Psoas muscle (tissue), 8 donors: ENCODE measurements around the gene CEMIP. TPM values are rescaled to one million over a fixed set of nuclear protein-coding genes. Genes with fewer than 3 reads are reported as not detected.

Experiments
- ATAC-seq, 4 donors: fragments of 200-7000 bp; cut with Tn5 transposase; one replicate each; pipeline ENCODE4 v1.9.1; 2020; ENCODE audit warnings: moderate library complexity in 3 of 4, mild to moderate bottlenecking in 2 of 4
- DNase-seq, 2 donors: peaks; one replicate each; pipeline ENCODE4 v3.0.0-alpha.2; 2020
- H3K27ac ChIP-seq: fragments of 200-600 bp; one replicate; pipeline ENCODE4 v1.8.0; 2022
- H3K27me3 ChIP-seq, 3 donors: fragments of 200-600 bp in 1 of 3; one replicate each; pipeline versions ENCODE4 v1.6.1 to v1.8.0; 2013 to 2022; ENCODE audit warnings: low read length in 2 of 3, mild to moderate bottlenecking in 2 of 3, moderate library complexity in 1 of 3; ENCODE audit not compliant: insufficient read depth in 3 of 3
- H3K36me3 ChIP-seq, 2 donors: fragments of 200-600 bp in 1 of 2; one replicate each; pipeline versions ENCODE4 v1.6.1 to v1.8.0; 2013 to 2022; ENCODE audit warnings: low read depth in 1 of 2, mild to moderate bottlenecking in 1 of 2, moderate library complexity in 1 of 2; ENCODE audit not compliant: insufficient read depth in 1 of 2
- H3K4me1 ChIP-seq: fragments of 200-600 bp; one replicate; pipeline ENCODE4 v1.8.0; 2022
- H3K4me3 ChIP-seq: fragments of 200-600 bp; one replicate; pipeline ENCODE4 v1.8.0; 2022; ENCODE audit warnings: mild to moderate bottlenecking
- H3K9me3 ChIP-seq: fragments of 200-600 bp; one replicate; pipeline ENCODE4 v1.8.0; 2022
- WGBS, 3 donors: extraction: QIAGEN DNeasy Blood & Tissue Kit; methylation state at CpG; one replicate each; pipeline versions ENCODE4 v1.1.6 to v1.1.7; 2013; 5-methylcytosine and 5-hydroxymethylcytosine counted together
- intact Hi-C, 2 donors: fragments of 100-400 bp; cut with DNase I; formaldehyde crosslinking; loops; one replicate each; pipeline versions ENCODE4 v1.11.0 to v1.14.2; 2022
- polyA plus RNA-seq, 3 donors: library from polyadenylated mRNA; stranded (reverse); fragments of 200-250 nt; gene quantifications; one replicate each; pipeline ENCODE4 v1.2.3, GENCODE V29; 2013
- total RNA-seq, 4 donors: library from RNA; stranded (reverse); fragmentation: NEBNext Ultra II Directional in 2 of 4; extraction: Animal tissue kit (Norgen Biotek cat#: 25700) in 2 of 4; gene quantifications; one replicate each; pipeline versions ENCODE4 v1.2.1 to v1.2.4, GENCODE V29; 2021 to 2023
- TF ChIP-seq, protein P1 (sequence below): fragments of 200-600 bp; IDR thresholded peaks from one replicate; pipeline ENCODE4 v1.8.0; 2022; ENCODE audit warnings: antibody characterized with exemption
- donor health status: healthy with polysubstance abuse.
- donor health status: DM: no; HTN: no; CAD: no; lungs with moderate emphysema.
- donor health status: Bipolar disorder and iron deficiency.
- donor health status: healthy.
- donor health status: DM: yes; HTN: yes; CAD: no.
- donor health status: DM: no; HTN: no; CAD: no.
- donor health status: DM: no; HTN: no; CAD: no.
- donor health status: DM: yes; HTN: yes; CAD: no.

The CEMIP gene
- total and polyA plus RNA-seq, 7 donors: under 0.01 to 0.96 (median 0.04) TPM

DNA sequence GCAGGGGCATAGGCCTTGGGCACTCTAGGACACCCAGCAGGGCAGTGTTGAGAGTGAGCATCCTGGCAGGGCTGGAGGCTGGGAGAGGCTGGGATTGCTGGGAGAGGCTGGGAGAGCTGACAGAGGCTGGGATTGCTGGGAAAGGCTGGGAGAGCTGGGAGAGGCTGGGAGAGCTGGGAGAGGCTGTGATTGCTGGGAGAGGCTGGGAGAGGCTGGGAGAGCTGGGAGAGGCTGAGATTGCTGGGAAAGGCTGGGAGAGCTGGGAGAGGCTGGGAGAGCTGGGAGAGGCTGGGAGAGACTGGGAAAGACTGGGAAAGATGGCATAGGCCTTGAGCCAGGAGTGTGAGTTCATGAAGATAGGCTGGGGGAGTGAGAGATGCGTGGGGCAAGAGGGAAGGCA lies 132.7 kb downstream of the CEMIP start:
- ATAC-seq (no peak), DNase-seq (no peak)
- intact Hi-C loops: no loop called here
- Histone ChIP-seq H3K4me1 (no peaks in the 10 kb centered on the region), H3K4me3 (no peak overlapping the region), H3K27ac (no peak overlapping the region), H3K27me3 (no peaks in the 10 kb centered on the region), H3K9me3 (no peaks in the 10 kb centered on the region), H3K36me3 (peaks cover 0 to 8% of the 10 kb centered on the region in 2 donors)
- TF ChIP-seq, protein P1, sequence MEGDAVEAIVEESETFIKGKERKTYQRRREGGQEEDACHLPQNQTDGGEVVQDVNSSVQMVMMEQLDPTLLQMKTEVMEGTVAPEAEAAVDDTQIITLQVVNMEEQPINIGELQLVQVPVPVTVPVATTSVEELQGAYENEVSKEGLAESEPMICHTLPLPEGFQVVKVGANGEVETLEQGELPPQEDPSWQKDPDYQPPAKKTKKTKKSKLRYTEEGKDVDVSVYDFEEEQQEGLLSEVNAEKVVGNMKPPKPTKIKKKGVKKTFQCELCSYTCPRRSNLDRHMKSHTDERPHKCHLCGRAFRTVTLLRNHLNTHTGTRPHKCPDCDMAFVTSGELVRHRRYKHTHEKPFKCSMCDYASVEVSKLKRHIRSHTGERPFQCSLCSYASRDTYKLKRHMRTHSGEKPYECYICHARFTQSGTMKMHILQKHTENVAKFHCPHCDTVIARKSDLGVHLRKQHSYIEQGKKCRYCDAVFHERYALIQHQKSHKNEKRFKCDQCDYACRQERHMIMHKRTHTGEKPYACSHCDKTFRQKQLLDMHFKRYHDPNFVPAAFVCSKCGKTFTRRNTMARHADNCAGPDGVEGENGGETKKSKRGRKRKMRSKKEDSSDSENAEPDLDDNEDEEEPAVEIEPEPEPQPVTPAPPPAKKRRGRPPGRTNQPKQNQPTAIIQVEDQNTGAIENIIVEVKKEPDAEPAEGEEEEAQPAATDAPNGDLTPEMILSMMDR: no peak
- 93 to 100% (median 100%) methylated on average over 1 of the region's 1 CpG for WGBS, 3 donors

DNA sequence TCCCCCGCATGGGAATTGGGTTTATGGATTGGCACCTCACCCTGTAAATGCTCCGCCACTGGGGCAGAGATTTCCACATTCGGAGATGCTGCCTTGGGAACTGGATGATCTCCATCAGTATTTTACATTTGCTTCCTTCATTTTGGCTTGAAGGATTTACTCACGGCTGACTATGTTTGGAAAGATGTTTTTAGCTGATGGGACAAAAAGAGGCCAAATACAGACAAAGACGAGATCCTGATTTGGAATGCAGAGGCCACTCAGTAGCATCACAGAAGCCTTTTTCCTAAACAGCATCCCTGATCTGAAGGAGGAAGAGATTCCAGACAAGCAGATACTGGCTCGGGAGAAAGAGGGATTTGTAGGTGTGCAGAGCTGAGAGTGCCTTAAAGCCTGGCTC lies 133.5 kb downstream of the CEMIP start:
- WGBS, 3 donors: 80 to 88% (median 88%) methylated on average over 6 of the region's 6 CpGs
- TF ChIP-seq, protein P1: no peak

GRCh38 chr15:80913541-80913940 lies 134.4 kb downstream of the CEMIP start:
- TF ChIP-seq, protein P1: no peak
- WGBS, 3 donors: 91 to 95% (median 91%) methylated on average over 5 of the region's 5 CpGs
- H3K9me3 ChIP-seq: no peaks in the 10 kb centered on the region
- H3K4me1 ChIP-seq: no peaks in the 10 kb centered on the region
- H3K4me3 ChIP-seq: no peak overlapping the region
- DNase-seq (no peak), ATAC-seq (no peak)
- H3K27me3 ChIP-seq: no peaks in the 10 kb centered on the region
- peaks cover 0 to 8% of the 10 kb centered on the region in 2 donors for H3K36me3 ChIP-seq
- H3K27ac ChIP-seq: no peak overlapping the region
- intact Hi-C loops: no loop called here

More for the DNA sequence above, 133.5 kb downstream of the CEMIP start:
- ATAC-seq: no peak
- Histone ChIP-seq H3K9me3 (no peaks in the 10 kb centered on the region), H3K36me3 (peaks cover 0 to 8% of the 10 kb centered on the region in 2 donors), H3K27me3 (no peaks in the 10 kb centered on the region), H3K4me1 (no peaks in the 10 kb centered on the region), H3K4me3 (no peak overlapping the region), H3K27ac (no peak overlapping the region)
- intact Hi-C loops: no loop called here
- no peak for DNase-seq

GRCh38 chr15:80915472-80915871 lies 136.3 kb downstream of the CEMIP start:
- ATAC-seq: no peak

GRCh38 chr15:80916056-80916455 lies 136.9 kb downstream of the CEMIP start:
- Histone ChIP-seq H3K36me3 (no peaks in the 10 kb centered on the region), H3K4me3 (no peak overlapping the region), H3K27ac (no peak overlapping the region), H3K4me1 (no peaks in the 10 kb centered on the region), H3K27me3 (no peaks in the 10 kb centered on the region), H3K9me3 (no peaks in the 10 kb centered on the region)
- intact Hi-C loops: no loop called here
- ATAC-seq (no peak), DNase-seq (no peak)
- 69 to 81% (median 78%) methylated on average over 7 of the region's 7 CpGs for WGBS, 3 donors
- TF ChIP-seq, protein P1: no peak

More at GRCh38 chr15:80915472-80915871, 136.3 kb downstream of the CEMIP start:
- Histone ChIP-seq H3K36me3 (no peaks in the 10 kb centered on the region), H3K4me1 (no peaks in the 10 kb centered on the region), H3K4me3 (no peak overlapping the region), H3K27ac (no peak overlapping the region), H3K9me3 (no peaks in the 10 kb centered on the region), H3K27me3 (no peaks in the 10 kb centered on the region)
- intact Hi-C loops: no loop called here
- TF ChIP-seq, protein P1: no peak
- WGBS, 3 donors: 73 to 85% (median 80%) methylated on average over 3 of the region's 3 CpGs
- DNase-seq: no peak
